GM12873 (cell line): ENCODE data around the gene NBEA.

Experiments used
- TF ChIP-seq, protein P1 (sequence below): IDR thresholded peaks from 2 replicates; pipeline ENCODE4 v1.5.1; 2012; ENCODE audit warnings: low read depth, mild to moderate bottlenecking, moderate library complexity, low read length, control low read depth; ENCODE audit not compliant: insufficient read depth; ENCODE audit errors: missing control alignments

NBEA gene

DNA sequence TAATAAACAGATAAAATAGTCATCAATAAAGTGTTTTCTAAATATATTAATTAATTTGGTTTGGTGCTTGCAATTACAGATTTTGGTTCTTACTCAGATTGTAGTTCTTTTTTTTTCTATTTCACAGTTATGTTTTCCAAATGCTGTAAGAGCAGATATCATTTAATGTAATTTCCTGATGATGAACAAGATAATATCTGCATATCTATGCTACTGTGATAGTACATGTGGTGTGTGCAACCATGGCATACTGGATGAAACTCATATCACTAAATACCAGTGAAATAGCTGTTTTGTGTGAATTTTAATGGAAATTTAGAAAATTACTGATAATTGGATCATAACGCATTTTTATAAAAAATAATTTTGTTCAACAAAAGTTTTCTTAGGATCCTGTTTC is 623.2 kb downstream of the NBEA start:
- TF ChIP-seq, protein P1, sequence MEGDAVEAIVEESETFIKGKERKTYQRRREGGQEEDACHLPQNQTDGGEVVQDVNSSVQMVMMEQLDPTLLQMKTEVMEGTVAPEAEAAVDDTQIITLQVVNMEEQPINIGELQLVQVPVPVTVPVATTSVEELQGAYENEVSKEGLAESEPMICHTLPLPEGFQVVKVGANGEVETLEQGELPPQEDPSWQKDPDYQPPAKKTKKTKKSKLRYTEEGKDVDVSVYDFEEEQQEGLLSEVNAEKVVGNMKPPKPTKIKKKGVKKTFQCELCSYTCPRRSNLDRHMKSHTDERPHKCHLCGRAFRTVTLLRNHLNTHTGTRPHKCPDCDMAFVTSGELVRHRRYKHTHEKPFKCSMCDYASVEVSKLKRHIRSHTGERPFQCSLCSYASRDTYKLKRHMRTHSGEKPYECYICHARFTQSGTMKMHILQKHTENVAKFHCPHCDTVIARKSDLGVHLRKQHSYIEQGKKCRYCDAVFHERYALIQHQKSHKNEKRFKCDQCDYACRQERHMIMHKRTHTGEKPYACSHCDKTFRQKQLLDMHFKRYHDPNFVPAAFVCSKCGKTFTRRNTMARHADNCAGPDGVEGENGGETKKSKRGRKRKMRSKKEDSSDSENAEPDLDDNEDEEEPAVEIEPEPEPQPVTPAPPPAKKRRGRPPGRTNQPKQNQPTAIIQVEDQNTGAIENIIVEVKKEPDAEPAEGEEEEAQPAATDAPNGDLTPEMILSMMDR, result no peak

DNA sequence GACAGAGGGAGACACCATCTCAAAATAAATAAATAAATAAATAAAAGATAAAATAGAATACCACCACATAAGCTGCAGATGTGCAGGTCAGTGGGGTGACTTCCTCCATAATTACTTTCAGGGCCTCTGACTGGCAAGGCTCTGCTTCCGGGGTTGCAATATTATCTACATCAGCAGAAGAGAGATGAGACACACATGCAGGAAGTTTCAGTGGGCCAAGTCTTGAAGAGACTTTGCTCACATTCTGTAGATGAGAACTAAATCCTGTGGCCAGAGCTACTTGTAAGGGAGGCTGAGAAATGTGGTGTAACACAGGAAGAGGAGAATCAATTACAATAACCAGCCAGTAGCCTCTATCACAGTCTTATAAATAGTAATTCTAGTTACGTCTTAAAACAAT is 624.3 kb downstream of the NBEA start:
- TF ChIP-seq, protein P1, result no peak

DNA sequence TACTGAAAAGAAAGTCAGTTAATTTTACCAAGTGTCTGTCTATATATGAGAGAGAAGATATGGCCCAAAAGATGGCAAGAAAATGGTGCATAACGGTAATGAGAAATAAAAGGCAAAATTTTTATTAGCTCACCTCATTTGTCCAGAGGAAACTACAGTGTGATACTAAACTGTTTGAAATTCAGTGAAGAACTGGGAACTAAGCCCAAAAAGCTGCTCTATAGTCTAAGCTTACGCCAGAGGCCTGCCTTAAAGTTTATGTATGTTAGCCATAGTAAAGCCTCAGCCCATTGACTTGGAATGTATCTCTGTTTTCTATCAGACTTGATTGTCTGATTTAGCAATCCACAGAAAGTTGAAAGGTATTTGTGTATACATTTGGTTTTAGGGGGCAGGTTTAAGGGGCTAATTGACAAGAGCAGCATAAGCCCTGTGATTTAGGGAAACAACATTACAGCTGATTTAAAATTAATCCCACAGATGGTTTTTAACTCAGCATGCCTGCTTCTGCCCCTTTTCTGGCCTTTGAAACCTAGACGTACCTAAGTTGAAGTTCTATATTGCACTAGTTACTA is 625.4 kb downstream of the NBEA start:
- TF ChIP-seq, protein P1, result no peak

DNA sequence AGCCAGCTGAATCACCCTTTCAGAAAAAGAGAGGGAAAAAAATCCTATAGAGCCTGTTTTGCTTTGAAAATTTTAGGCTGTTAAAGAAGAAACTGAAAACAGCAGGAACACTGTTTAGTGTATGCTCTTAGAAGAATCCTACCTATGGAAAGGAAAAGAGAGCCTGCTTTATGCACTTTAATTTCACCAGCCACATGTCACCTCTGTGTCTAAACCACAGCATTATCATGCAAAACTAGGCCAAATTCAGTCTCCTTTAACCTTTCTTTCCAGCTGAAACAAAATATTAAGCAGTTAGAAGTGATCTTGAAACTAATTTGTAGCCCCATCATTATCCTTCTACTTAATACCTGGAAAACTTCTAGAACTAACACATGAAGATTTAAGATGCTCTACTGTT is 631.6 kb downstream of the NBEA start:
- TF ChIP-seq, protein P1, result no peak

DNA sequence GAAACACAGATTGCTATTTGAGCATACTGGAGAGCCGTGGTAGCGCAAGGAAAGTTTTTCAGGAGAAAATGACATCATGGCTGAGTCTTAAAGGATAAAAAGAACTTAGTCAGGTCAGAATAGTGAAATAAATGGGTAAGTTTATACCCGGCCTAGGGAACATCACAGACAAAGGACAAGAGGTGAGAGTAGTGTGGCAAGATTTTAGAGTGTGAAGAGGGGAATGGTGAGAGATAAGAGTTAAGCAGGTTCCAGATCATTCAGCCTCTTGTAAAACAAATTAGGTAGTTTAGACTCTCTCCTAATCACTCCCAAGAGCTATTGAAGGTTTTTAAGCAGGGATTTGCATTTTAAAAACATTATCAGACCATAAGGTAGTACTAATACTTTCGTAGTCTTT is 650.4 kb downstream of the NBEA start:
- TF ChIP-seq, protein P1, result no peak

DNA sequence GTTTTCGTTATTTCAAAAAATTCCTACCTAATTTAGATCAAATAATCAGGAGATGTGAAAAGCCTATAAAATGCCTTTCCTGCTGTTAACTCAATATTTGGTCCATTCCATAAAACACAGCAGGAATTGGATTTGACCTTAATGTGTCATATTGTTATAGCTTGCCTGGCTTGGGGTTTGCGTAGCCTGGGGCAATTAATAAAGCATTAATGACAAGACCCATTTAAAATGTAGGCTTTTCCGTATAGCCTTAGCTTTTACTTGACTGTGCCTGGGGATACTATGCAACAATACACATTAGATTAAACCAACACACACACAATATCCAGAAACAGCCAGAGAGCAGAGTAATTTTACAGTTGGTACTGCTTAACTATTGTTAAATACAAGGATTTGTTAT is 651.6 kb downstream of the NBEA start:
- TF ChIP-seq, protein P1, result no peak

DNA sequence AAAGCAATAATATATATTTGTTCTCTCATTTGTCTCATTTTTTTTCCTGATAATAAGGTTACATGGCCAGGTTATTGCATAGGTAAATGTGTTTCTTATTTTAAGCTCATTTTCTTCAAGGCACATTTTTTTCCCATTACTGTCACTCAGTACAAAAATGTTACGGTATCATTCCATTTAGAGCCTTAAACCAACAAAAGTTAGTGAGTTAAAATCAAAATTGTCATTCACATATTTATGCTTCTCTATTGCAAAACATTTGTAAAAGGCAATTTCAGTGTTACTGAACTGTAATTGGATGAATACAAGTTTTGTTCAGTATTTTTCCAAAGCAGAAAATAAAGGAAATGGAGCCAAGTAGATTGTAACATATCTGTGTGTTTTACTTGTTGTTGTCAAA is 652.0 kb downstream of the NBEA start:
- TF ChIP-seq, protein P1, result no peak
